Loucy (cell line): Measurements from ENCODE around the gene LHFPL3.

ENCODE experiments used
- H2AFZ ChIP-seq: fragments of 200-600 bp; sonication (generic); 2 replicates; pipeline ENCODE4 v1.6.0; 2016; ENCODE audit warnings: antibody characterized with exemption, mild to moderate bottlenecking, low read length, moderate library complexity
- H3F3A ChIP-seq: fragments of 200-600 bp; 2 replicates; pipeline ENCODE4 v1.6.0; 2016; ENCODE audit warnings: antibody characterized with exemption, low read depth, mild to moderate bottlenecking
- H3K27me3 ChIP-seq: fragments of 200-600 bp; sonication (generic); 2 replicates; pipeline ENCODE4 v1.6.1; 2014; ENCODE audit warnings: low read length, mild to moderate bottlenecking; ENCODE audit not compliant: insufficient read depth, poor library complexity, severe bottlenecking
- H3K36me3 ChIP-seq: fragments of 200-600 bp; sonication (generic); 2 replicates; pipeline ENCODE4 v1.6.1; 2016; ENCODE audit warnings: low read length; ENCODE audit not compliant: insufficient read depth
- H3K4me1 ChIP-seq: fragments of 200-600 bp; sonication (generic); 2 replicates; pipeline ENCODE4 v1.5.1; 2014; ENCODE audit warnings: low read length, mild to moderate bottlenecking; ENCODE audit not compliant: insufficient read depth, poor library complexity, severe bottlenecking
- H3K4me2 ChIP-seq: fragments of 200-600 bp; sonication (generic); 2 replicates; pipeline ENCODE4 v1.6.0; 2014; ENCODE audit warnings: antibody characterized with exemption, low read length, low read depth, mild to moderate bottlenecking; ENCODE audit not compliant: poor library complexity, severe bottlenecking
- H3K4me3 ChIP-seq: fragments of 200-600 bp; sonication (generic); 2 replicates; pipeline ENCODE4 v1.5.1; 2014; ENCODE audit warnings: low read length, mild to moderate bottlenecking, mixed read lengths; ENCODE audit not compliant: poor library complexity, severe bottlenecking
- H3K79me2 ChIP-seq: fragments of 200-600 bp; sonication (generic); 2 replicates; pipeline ENCODE4 v1.6.1; 2014; ENCODE audit warnings: low read length; ENCODE audit not compliant: insufficient read depth
- H3K9ac ChIP-seq: fragments of 200-600 bp; sonication (generic); 2 replicates; pipeline ENCODE4 v1.6.0; 2014; ENCODE audit warnings: mild to moderate bottlenecking, low read depth, low read length, moderate library complexity; ENCODE audit not compliant: poor library complexity, severe bottlenecking
- H3K9me2 ChIP-seq: fragments of 200-600 bp; sonication (generic); replicated peaks from 2 replicates; pipeline ENCODE4 v1.6.1; 2016; ENCODE audit warnings: low read depth, low read length, mixed read lengths
- H3K9me3 ChIP-seq: fragments of 200-600 bp; sonication (generic); 2 replicates; pipeline ENCODE4 v1.6.1; 2014; ENCODE audit warnings: mild to moderate bottlenecking, antibody characterized with exemption, low read length, low read depth; ENCODE audit not compliant: insufficient read depth
- H4K20me1 ChIP-seq: fragments of 200-600 bp; sonication (generic); 2 replicates; pipeline ENCODE4 v1.6.0; 2014; ENCODE audit warnings: antibody characterized with exemption, low read length, mild to moderate bottlenecking; ENCODE audit not compliant: insufficient read depth, poor library complexity, severe bottlenecking
- CTCF ChIP-seq: fragments of 200-600 bp; sonication (generic); conservative IDR thresholded peaks from 2 replicates; pipeline ENCODE4 v1.5.1; 2014; ENCODE audit warnings: mild to moderate bottlenecking, antibody characterized with exemption, low read length
- EZH2phosphoT487 ChIP-seq: fragments of 200-600 bp; IDR thresholded peaks from 2 replicates; pipeline ENCODE4 v1.6.1; 2018; ENCODE audit warnings: antibody characterized with exemption, mild to moderate bottlenecking, moderate library complexity, borderline replicate concordance

Gene LHFPL3

GRCh38 chr7:104895522-104896236, 567.3 kb downstream of the LHFPL3 start:
- peaks cover 5% of the 10 kb centered on the region for H3K4me1 ChIP-seq
- no peaks in the 10 kb centered on the region for H3K9me2 ChIP-seq
- H3K9ac ChIP-seq = no peak overlapping the region
- H3K4me3 ChIP-seq = no peak overlapping the region
- no peak overlapping the region for H3K4me2 ChIP-seq
- TF ChIP-seq EZH2phosphoT487 (no peak), CTCF (no peak)
- H3K27me3 ChIP-seq = no peaks in the 10 kb centered on the region
- H3K9me3 ChIP-seq = no peaks in the 10 kb centered on the region
- no peaks in the 10 kb centered on the region for H3K79me2 ChIP-seq
- no peaks in the 10 kb centered on the region for H3K36me3 ChIP-seq
- no peaks in the 10 kb centered on the region for H4K20me1 ChIP-seq
- no peak overlapping the region for H2AFZ ChIP-seq
- H3F3A ChIP-seq = no peaks in the 10 kb centered on the region

- no peaks in the 10 kb centered on the region for H3K79me2 ChIP-seq
- H3K9me3 ChIP-seq = no peaks in the 10 kb centered on the region
- H3K36me3 ChIP-seq = no peaks in the 10 kb centered on the region
- no peak for TF ChIP-seq EZH2phosphoT487
- no peak for TF ChIP-seq CTCF
- no peak overlapping the region for H2AFZ ChIP-seq
- no peak overlapping the region for H3K9ac ChIP-seq
- no peaks in the 10 kb centered on the region for H4K20me1 ChIP-seq
- H3K9me2 ChIP-seq = no peaks in the 10 kb centered on the region
- H3K4me2 ChIP-seq = no peak overlapping the region
- H3K4me3 ChIP-seq = no peak overlapping the region
- H3K27me3 ChIP-seq = no peaks in the 10 kb centered on the region
- peaks cover 5% of the 10 kb centered on the region for H3K4me1 ChIP-seq
- H3F3A ChIP-seq = no peaks in the 10 kb centered on the region
These were observed 570.0 kb downstream of the LHFPL3 start for GRCh38 chr7:104898434-104898833.

- Histone ChIP-seq H3K79me2 (no peaks in the 10 kb centered on the region), H3K9ac (no peak overlapping the region), H3K36me3 (no peaks in the 10 kb centered on the region), H3K9me2 (no peaks in the 10 kb centered on the region), H4K20me1 (no peaks in the 10 kb centered on the region), H3K9me3 (no peaks in the 10 kb centered on the region), H3F3A (no peaks in the 10 kb centered on the region), H2AFZ (no peak overlapping the region), H3K27me3 (no peaks in the 10 kb centered on the region), H3K4me1 (peaks cover 5% of the 10 kb centered on the region), H3K4me2 (no peak overlapping the region), H3K4me3 (no peak overlapping the region)
- TF ChIP-seq EZH2phosphoT487 = no peak
- no peak for TF ChIP-seq CTCF
These were observed 572.3 kb downstream of the LHFPL3 start for GRCh38 chr7:104900525-104901239.
